MCF 10A (cell line): Measurements from ENCODE around the gene WDFY3. TPM values are rescaled to one million over a fixed set of nuclear protein-coding genes. Genes with fewer than 3 reads are reported as not detected.

ENCODE experiments used
- BruUV-seq: library from RNA; stranded (reverse); fragments of 400-500 nt; replicated peaks from 2 replicates; lab custom pipeline; 2021; lab: Mats Ljungman, UMichigan
- CTCF ChIA-PET: fragments of 300-600 bp; sonication (Branson Sonifier 250); formaldehyde crosslinking; extraction: SDS; loops from one replicate; lab custom pipeline; 2021; ENCODE audit warnings: antibody characterized with exemption, inconsistent platforms; lab: Yijun Ruan, JAX
- POLR2A ChIA-PET: fragments of 300-600, 350-650 bp; sonication (Branson Sonifier 250); formaldehyde crosslinking; extraction: SDS; loops from one replicate; lab custom pipeline; 2020; ENCODE audit warnings: antibody characterized with exemption, inconsistent platforms; lab: Yijun Ruan, JAX
- DNase-seq: peaks from one replicate; pipeline ENCODE4 v3.0.0-alpha.2; 2018; ENCODE audit not compliant: unreplicated experiment
- H3K27ac Mint-ChIP-seq: one replicate; pipeline ENCODE4 v1.8.0; 2022; ENCODE audit warnings: mild to moderate bottlenecking, low read depth, mixed read lengths; ENCODE audit not compliant: unreplicated experiment
- H3K27me3 Mint-ChIP-seq: one replicate; pipeline ENCODE4 v1.8.0; 2022; ENCODE audit warnings: mixed read lengths; ENCODE audit not compliant: insufficient read depth, unreplicated experiment
- H3K36me3 Mint-ChIP-seq: one replicate; pipeline ENCODE4 v1.8.0; 2022; ENCODE audit warnings: mild to moderate bottlenecking, moderate library complexity, mixed read lengths; ENCODE audit not compliant: insufficient read depth, unreplicated experiment
- H3K4me1 Mint-ChIP-seq: one replicate; pipeline ENCODE4 v1.8.0; 2022; ENCODE audit warnings: mixed read lengths; ENCODE audit not compliant: insufficient read depth, unreplicated experiment
- H3K4me3 Mint-ChIP-seq: one replicate; pipeline ENCODE4 v1.8.0; 2022; ENCODE audit warnings: mild to moderate bottlenecking, moderate library complexity, mixed read lengths; ENCODE audit not compliant: unreplicated experiment
- H3K9me3 Mint-ChIP-seq: one replicate; pipeline ENCODE4 v1.8.0; 2022; ENCODE audit warnings: mixed read lengths; ENCODE audit not compliant: unreplicated experiment
- CTCF ChIP-seq: fragments of 200-600 bp; IDR thresholded peaks from one replicate; pipeline ENCODE4 v1.8.0; 2022; ENCODE audit warnings: antibody characterized with exemption, mild to moderate bottlenecking; ENCODE audit not compliant: unreplicated experiment
- intact Hi-C: fragments of 100-400 bp; cut with micrococcal nuclease; formaldehyde crosslinking; loops from 2 replicates; pipeline ENCODE4 v1.14.1; 2022
- total RNA-seq: library from RNA; stranded (reverse); gene quantifications from 2 replicates; pipeline ENCODE4 v1.2.3, GENCODE V29; 2022

Gene WDFY3
- total RNA-seq, 1 experiment from 2014 or later: 90.7 TPM

GRCh38 chr4:84737656-84738055 lies 228.8 kb downstream of the WDFY3 start:
- Mint-ChIP-seq H3K4me3 (no peak overlapping the region), H3K27ac (no peak overlapping the region), H3K27me3 (no peaks in the 10 kb centered on the region), H3K9me3 (no peaks in the 10 kb centered on the region), H3K36me3 (peaks cover 79% of the 10 kb centered on the region), H3K4me1 (no peaks in the 10 kb centered on the region)
- DNase-seq: no peak
- POLR2A ChIA-PET: interaction anchor here (1.4 kb wide), 1 partner anchor 29 kb away, joined by 3 read pairs; no protein-coding TSS in a partner anchor
- no peak for TF ChIP-seq CTCF
- CTCF ChIA-PET: interaction anchor here (1.6 kb wide), 1 partner anchor 12 kb away, joined by 11 read pairs; no protein-coding TSS in a partner anchor
- BruUV-seq: no TSS peak
- intact Hi-C loops: no loop called here

- peaks cover 60% of the 10 kb centered on the region for H3K36me3 Mint-ChIP-seq
- ChIA-PET POLR2A (interaction anchor here (0.6 to 0.8 kb wide), 2 partner anchors 233 to 245 kb away, joined by 3 read pairs; partner anchors contain the start of gene WDFY3), CTCF (interaction anchor here (0.6 kb wide), 2 partner anchors 1101 to 1244 kb away, joined by 3 read pairs; no protein-coding TSS in a partner anchor)
- BruUV-seq: no TSS peak
- no peaks in the 10 kb centered on the region for H3K4me1 Mint-ChIP-seq
- TF ChIP-seq CTCF: no peak
- H3K27me3 Mint-ChIP-seq: no peaks in the 10 kb centered on the region
- H3K4me3 Mint-ChIP-seq: no peak overlapping the region
- H3K27ac Mint-ChIP-seq: no peak overlapping the region
- no peaks in the 10 kb centered on the region for H3K9me3 Mint-ChIP-seq
- no peak for DNase-seq
- intact Hi-C loops: no loop called here
Observed at GRCh38 chr4:84734037-84734436, 232.5 kb downstream of the WDFY3 start.

- H3K9me3 Mint-ChIP-seq: no peaks in the 10 kb centered on the region
- DNase-seq: no peak
- intact Hi-C loops: no loop called here
- ChIA-PET POLR2A (interaction anchor here (0.8 kb wide), 1 partner anchor 233 kb away, joined by 3 read pairs; the partner anchor contains the start of gene WDFY3), CTCF (interaction anchor here (0.6 kb wide), 1 partner anchor 1102 kb away, joined by 3 read pairs; no protein-coding TSS in a partner anchor)
- H3K4me1 Mint-ChIP-seq: no peaks in the 10 kb centered on the region
- H3K4me3 Mint-ChIP-seq: no peak overlapping the region
- BruUV-seq: no TSS peak
- no peaks in the 10 kb centered on the region for H3K27me3 Mint-ChIP-seq
- peaks cover 54% of the 10 kb centered on the region for H3K36me3 Mint-ChIP-seq
- TF ChIP-seq CTCF: no peak
- no peak overlapping the region for H3K27ac Mint-ChIP-seq
Observed at GRCh38 chr4:84733343-84734033, 233.0 kb downstream of the WDFY3 start.

GRCh38 chr4:84730375-84730774 lies 236.1 kb downstream of the WDFY3 start:
- Mint-ChIP-seq H3K27ac (no peak overlapping the region), H3K4me1 (no peaks in the 10 kb centered on the region), H3K9me3 (no peaks in the 10 kb centered on the region), H3K36me3 (peaks cover 30% of the 10 kb centered on the region), H3K4me3 (no peak overlapping the region), H3K27me3 (no peaks in the 10 kb centered on the region)
- DNase-seq: no peak
- intact Hi-C loops: no loop called here
- BruUV-seq: no TSS peak
- CTCF ChIA-PET: interaction anchor here (0.7 kb wide), 1 partner anchor 19 kb away, joined by 4 read pairs; no protein-coding TSS in a partner anchor
- POLR2A ChIA-PET: no interaction called here
- TF ChIP-seq CTCF: no peak
